NCI-H510A treated with DMSO at 0.1 percent for 48 hours (cell line): ENCODE results near the gene LSM6.

Experiments
- DNase-seq: peaks from one replicate; lab custom pipeline; 2025; lab: John Stamatoyannopoulos, UW

The LSM6 gene

DNA sequence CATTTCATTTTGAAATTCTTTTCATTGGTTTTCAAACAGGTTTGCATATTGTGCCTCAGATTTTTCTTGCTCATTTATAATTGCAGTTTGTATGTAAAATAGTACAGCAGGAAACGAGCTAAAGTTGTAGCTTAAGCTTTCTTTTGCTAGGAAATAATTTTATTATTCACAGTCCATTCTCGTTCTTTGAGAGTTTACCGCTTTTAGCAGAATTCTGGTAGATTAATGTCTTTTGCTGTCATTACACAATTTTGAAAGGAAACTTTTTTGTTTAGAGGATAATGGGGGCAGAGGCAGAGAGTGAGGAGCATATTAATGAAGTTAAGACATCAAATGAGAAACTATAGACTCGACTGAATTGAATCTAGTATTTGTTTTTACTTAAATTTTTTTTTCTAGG lies 10.5 kb downstream of the LSM6 start:
- no peak for DNase-seq

DNA sequence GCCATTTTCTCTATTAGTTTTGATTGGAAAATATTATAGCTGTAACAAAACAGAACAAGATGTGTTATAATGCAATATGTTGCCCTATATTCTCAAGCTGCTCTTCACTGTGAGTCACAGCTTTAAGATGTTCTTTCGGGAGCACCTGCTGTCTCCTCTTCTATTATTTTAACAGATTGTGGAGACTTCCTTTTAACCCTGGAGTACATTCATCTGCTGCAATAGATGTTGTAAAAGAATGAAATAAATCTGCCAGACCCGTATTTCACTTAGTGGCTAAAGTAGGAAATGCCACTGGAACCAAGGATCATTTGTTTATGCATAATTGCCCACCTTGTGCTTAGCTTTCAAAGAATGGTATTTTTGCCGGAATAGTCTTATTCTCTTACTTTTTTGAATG lies 11.1 kb downstream of the LSM6 start:
- DNase-seq = no peak

DNA sequence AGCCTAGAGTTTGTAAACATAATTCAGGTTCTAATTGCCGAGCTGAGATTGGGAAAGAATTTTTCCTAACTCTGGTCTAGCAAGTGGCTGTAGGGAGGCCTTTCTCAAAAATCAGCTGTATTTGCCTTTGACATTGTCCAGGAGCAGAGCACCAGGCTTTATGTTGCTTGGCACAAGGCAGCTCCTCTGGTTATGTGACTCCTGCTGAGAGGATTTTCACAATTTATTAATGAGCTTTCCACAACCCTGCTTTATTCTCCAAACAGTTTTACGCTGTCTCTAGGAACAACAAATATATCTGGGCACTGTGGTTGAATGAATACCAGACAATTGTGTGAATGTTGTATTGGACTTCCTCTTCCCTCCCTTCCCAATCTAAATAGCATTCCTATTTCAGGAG lies 14.9 kb downstream of the LSM6 start:
- DNase-seq = no peak

DNA sequence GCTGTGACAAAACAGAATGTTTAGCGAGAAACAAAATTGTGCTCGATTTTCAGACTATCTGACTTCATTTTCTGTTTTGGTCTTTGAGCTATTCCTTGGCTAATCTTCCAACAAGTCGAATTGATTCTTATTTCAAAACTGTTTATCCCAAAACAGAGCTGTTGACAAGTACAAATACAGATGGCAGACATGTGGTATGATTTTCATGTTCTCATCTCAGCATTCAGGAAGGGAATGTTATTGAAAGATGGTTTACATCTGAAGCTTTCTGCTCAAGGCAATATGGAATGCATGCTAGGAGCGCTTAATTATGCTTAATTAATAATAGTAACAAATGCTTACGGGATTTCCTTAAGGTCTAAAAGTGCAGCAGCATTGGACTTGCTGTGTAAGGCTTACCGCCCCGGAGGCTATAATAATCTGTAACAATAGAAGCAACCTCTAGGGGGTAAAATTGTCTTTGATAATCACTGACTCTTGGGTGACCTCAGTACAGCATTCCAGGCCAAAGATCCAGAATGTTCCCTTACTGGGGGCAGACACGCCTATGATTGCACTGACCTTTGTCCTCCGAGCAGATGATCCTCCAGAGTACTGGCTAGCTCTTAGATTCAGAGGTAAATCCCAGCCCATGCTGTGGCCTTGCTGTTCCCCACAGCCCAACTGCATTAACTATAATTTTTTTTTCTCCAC lies 16.4 kb downstream of the LSM6 start:
- no peak for DNase-seq

DNA sequence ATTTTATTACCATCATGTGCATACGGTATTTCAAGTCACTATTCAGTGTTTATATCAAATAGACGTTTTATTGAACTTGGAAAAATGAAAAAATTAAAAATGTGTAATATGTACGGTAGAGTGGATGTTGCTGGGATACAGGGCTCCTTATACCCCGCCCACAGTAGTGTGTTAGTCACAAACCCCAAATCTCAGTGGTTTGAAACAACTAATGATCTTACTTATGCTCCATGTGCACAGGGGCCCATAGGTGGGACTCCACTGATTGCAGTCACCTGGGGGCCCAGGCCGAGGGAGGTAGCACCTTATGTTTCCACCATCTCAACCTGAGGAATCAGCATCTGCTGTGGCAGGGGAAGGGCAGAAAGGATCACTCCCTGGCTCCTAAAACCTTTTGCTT lies 18.1 kb downstream of the LSM6 start:
- DNase-seq = no peak

DNA sequence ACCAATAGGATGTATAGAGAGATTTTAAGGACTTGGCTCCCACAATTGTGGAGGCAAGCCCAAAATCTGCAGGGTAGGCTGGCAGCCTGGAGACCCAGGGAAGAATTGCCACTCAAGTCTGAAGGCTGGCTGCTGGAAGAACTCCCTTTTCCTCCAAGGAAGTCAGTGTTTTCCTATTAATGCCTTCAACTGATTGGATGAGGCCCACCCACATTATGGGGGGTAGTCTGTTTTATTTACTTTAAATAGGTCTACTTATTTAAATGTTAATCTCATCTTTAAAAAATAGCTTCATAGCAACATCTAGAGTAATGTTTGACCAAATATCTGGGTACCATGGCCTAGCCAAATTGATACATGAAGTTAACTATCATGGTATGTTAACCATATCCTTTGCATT lies 18.7 kb downstream of the LSM6 start:
- DNase-seq = no peak

DNA sequence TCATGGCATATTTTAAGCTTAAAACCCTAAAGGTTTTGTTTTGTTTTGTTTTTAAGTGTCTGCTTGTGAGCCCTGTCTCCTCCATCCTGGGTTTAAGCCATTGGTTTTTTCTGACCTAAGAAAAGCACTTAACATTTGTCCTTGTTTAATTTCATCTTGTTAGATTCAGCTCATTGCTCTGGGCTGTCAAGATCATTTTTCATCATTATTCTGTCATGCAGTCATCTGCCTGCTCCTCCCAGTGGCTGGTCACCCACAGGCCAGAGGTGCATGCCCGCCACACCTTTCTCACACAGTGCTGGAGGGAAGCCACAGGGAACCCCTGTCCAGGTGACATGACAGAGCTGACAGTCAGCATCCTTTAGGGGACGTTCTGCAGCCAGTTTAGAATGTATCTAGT lies 27.1 kb downstream of the LSM6 start:
- DNase-seq = no peak

DNA sequence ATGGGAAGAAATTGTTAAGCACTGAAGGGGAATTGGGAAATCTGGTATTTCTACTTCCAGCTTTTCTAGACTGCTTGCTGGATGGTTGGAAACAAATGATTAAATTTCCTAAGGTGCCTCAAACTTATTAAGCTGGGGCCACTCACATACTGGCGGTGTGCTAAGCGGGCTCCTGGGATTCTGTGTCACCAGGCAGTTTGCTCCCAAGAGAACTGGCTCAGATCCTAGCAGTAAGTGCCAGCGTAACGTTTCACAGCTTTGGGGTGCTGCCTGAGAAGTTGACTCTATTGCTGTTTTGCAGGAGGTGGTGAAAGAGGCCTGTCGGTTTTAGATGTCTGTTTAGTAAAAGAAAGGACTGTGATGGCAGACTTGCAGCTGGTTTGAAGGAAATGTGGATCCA lies 31.9 kb downstream of the LSM6 start:
- DNase-seq = no peak

DNA sequence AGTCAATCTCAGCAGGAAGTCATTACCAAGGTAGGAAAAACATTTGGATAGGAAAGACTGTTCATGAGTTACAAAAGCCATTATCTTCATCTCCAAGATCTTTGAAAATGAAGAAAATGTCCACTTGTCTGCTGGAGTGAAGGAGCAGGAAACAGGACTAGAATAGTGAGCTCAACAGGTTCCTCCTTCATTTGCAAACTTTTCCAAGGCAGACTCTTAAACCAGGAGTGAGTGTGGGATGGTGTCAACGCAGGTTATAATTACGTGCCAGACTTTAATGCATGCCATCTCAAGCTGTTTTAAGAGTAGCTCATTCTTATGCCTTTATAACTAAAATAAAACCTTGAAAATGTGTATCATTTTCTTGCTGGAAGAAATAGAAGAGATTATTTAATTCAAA lies 35.4 kb downstream of the LSM6 start:
- DNase-seq = no peak

DNA sequence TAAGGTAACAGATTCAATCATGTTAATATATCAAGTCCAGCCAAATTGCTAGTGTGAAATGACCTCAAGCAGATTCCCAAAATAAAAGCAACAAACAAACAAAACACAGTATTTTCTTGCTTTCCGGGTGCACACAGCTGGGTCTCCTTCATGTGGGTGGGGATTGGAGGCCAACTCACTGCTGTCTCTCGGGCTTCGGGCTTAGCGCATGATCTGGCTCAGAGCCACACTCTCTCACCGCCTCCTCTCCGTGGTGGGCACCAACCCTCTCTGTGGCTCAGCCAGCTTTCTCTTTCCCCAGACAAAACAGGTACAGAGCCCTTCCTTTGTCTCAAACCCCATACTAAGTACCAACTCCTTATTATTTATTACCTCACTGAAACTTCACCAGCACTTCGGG lies 35.9 kb downstream of the LSM6 start:
- DNase-seq = no peak

DNA sequence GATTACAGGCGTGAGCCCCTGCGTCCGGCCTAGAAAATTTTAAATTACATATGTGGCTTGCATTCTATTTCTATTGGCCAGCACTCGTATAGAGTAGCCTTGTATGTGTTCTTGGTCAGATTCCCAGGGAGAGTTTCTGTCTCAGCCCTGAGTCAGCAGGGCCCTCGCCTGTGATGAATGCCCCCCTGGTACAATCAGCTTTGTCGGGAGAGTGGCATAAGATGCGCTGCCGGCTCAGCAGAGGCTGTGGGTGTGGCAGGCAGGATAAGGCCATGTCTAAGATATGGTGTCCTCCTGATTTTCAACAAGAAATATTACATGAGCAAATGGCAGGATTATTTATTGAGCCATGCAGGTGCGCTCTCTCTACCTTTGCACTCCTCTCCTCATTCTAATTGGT lies 37.3 kb downstream of the LSM6 start:
- no peak for DNase-seq

DNA sequence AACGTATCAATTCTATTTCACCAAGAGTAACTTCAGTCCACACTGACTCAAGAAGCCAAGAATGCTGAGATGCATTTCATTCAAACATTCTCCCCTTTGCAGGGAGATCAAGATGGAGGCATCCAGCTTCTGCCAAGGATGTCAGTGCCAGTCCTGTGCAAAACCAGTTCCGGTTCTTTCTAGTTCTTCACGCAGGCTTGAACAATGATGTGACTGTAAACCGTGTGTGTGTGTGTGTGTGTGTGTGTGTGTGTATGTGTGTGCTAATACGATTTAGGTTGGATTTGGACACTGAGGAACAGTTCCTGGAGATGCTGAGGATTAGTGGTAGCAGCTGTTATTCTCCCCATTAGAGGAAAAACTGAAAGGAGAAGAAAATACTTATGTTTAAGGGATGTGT lies 38.7 kb downstream of the LSM6 start, which contains the start of gene REELD1:
Gene REELD1, plus strand, starts transcription at position 301 of the 400 bp plus-strand sequence. CDS start 2,415 bp downstream, outside the sequence.
- DNase-seq = no peak

DNA sequence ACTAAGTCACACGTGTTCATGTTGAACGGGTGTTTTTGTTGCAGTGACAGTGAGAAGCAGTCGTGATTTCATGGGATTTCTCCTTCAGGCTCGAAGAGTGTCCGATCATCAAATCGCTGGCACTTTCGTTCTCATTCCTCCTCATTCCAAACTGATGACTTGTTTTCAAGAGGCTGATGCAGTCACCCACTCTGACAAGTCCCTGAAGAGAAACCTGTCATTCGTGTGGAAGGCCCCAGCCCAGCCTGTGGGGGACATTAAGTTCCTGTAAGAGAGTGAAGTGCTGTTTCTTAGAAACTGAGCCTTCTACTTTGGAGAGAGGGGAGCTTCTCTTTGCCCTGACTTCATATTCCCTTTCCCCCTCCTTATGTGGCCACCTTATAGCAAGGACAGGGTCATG lies 46.8 kb downstream of the LSM6 start:
- no peak for DNase-seq

DNA sequence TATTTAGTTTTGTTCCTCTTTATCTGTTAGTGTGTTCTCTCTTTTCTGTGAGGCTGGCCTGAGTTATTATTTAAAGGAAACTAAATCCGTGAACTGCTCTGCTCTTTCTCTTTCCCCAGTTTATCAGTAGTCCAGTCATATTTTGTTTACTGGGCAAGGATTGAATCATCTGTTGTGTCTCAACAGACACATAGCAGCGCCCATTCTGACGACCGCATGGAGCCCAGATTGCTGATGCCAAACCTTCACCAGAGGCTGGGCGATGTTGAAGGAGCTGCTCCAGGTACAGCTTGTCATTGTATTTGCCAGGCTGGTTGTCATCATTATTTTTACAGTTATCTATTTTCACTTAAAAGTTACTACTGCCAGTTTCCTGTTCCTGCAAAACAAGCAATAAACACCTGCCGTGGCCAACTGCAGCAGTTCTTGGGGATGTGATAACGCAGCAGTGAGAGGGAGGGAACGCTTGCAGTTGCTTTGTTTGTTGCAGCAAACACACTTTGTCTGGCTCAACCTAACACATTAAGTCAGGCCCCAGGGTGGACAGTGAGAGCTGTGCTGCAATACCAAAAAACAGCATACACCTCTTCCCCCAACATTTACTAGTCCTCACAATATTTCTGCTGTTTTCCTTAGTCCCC lies 48.9 kb downstream of the LSM6 start:
- no peak for DNase-seq

DNA sequence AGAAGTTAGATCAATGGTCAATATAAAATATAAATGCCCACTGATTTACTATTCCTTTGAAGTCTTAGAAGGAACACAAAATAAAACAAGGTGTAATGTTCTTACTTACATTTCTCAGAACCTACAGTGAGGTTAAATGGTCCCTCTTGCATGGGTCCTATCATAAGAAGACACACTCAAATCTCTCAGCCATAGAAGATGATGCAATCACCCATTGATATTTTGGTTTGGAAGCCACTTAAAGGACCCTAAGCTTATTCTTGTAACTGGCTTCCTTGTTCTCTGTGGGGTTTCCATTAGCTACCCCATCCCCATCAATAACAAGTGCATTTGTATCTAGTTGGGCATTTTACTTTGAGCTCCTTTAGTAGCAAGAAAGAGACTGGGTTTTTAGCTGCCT lies 53.9 kb downstream of the LSM6 start:
- DNase-seq = no peak

DNA sequence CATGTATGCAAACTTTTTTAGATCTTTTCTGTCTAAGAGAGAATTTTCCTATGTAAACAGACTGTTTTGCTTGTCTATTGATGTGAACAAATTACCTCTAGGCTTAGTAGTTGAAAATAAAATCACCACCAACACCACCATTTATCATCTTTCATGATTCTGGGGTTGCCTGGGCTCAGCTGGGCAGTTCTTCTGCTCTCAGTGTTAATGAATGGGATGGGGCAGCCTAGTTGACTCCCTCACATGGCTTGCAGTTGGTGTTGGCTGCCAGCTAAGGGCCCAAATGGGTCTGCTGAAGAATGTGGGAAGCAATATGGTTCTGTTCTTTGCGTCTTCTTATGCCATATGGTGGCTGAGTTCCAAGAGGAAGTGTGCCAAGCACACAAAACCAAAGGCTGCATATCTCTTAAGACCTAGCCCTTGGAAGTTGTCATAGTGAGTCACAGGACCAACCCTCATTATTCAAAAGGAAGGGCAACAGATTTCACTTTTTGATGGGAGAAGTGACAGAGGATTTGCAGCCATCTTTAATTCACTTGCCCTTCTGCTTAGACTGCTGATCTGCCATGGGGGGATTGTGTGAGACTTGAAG lies 56.7 kb downstream of the LSM6 start:
- DNase-seq = no peak

DNA sequence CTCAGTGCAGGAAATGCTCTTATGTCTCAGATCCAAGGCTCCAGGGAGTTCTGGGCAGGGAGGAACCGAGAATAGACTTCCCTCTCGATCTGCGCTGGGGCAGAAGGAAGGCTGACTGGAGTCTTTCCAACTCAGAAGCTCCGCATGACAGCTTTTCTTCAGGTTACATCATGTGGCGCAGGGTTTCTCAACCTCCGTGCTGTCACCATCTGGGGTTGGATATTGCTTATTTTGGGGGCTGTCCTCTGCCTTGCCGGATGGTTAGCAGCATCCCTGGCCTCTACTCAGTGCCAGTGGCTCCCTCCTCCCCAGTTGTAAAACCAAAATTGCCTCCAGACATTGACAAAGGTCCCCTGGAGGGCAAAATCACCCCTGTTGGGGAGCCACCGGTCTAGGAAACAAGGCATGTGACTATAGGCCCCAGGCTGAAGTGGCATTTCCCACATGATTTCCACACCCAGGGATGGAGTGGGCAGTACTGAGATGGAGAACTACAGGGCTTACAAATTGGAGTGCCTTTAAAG lies 60.2 kb downstream of the LSM6 start:
- no peak for DNase-seq

DNA sequence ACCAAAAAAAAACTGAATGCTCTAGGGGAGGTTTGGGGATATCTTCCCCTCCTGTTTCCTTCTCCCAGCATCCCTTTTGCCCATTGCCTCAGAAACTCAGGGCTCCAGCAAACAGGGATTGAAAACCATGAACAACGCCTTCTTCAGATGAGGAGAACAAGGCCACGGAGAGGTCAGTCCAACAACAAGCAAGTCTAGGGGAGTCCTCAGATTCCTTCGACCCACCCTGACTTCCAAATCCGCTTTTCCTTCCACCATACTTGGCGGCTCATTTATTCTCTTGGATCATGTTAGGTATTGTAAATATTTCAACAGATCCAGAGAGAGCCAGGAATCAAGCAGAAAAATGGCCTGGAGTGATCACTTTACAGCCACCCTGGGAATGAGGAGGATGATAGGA lies 60.7 kb downstream of the LSM6 start:
- DNase-seq = no peak

DNA sequence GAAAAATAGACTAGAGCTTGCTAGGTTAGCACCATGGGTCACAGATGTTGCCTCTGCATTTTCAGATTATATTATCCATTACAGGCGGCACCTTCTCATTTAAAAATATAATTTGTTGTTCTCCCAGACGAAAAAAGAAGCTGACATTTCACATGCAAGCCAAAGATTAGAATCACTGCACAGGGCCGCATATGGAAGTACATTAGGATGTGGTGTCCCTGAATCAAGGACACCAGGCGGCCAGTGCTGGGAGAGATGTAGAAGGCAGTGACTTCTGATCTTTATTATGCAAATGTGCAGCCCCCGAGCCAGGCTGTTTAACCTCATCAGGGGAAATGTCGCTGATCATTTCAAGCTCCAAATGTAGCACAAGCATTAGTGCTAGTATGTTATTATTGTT lies 61.6 kb downstream of the LSM6 start:
- DNase-seq = no peak

DNA sequence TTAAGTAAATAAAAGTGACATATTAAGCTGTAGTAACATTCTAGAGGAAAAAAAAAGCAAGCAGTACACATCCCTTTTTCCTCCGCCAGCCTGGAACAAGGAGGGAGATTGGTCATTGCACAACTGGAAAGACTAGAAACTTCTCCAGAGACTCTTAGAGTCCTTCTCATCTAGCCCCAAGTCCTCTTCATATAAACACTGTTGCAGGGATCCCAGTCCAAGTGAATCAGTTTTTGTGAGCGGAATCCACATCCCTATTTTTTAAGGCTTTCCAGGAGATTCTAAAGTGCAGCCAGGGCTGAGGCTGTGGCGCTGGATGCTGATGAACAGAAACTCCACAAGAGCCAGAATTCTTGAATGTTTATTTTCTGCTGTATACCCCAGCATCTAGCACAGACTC lies 62.6 kb downstream of the LSM6 start:
- no peak for DNase-seq
